Skeletal muscle tissue (tissue), 4 donors: ENCODE results near the gene CAMK1. TPM values are rescaled to one million over a fixed set of nuclear protein-coding genes. Genes with fewer than 3 reads are reported as not detected.

Experiments
- H3K27ac ChIP-seq: one replicate; pipeline ENCODE4 v1.7.0; 2013; ENCODE audit warnings: mild to moderate bottlenecking, low read depth, low read length, inconsistent platforms
- H3K27me3 ChIP-seq, 3 donors: one replicate each; pipeline ENCODE4 v1.7.0; 2013; ENCODE audit warnings: low read length in 3 of 3; ENCODE audit not compliant: control insufficient read depth in 3 of 3, insufficient read depth in 3 of 3
- H3K36me3 ChIP-seq, 3 donors: one replicate each; pipeline ENCODE4 v1.7.0; 2013; ENCODE audit warnings: low read length in 3 of 3; ENCODE audit not compliant: control insufficient read depth in 3 of 3, insufficient read depth in 3 of 3
- H3K4me1 ChIP-seq, 3 donors: one replicate each; pipeline ENCODE4 v1.7.0; 2013; ENCODE audit warnings: low read length in 3 of 3, mild to moderate bottlenecking in 3 of 3; ENCODE audit not compliant: control insufficient read depth in 3 of 3, insufficient read depth in 3 of 3
- H3K4me3 ChIP-seq, 3 donors: one replicate each; pipeline ENCODE4 v1.7.0; 2013; ENCODE audit warnings: low read length in 3 of 3
- H3K9ac ChIP-seq, 3 donors: one replicate each; pipeline ENCODE4 v1.7.0; 2013; ENCODE audit warnings: low read length in 3 of 3, mild to moderate bottlenecking in 3 of 3, moderate library complexity in 2 of 3, low read depth in 1 of 3
- H3K9me3 ChIP-seq, 3 donors: one replicate each; pipeline ENCODE4 v1.7.0; 2013; ENCODE audit warnings: low read length in 3 of 3; ENCODE audit not compliant: control insufficient read depth in 3 of 3
- total RNA-seq: library from RNA; depleted of rRNA; stranded (reverse); fragments of >200 nt; gene quantifications from one replicate; pipeline ENCODE4 v1.2.3, GENCODE V29; 2014
- donor health status: Osteomylitis.

CAMK1 gene
- total RNA-seq, 1 donor from 2014 or later, result 23.0 TPM

- Histone ChIP-seq H3K27me3 (no peaks in the 10 kb centered on the region), H3K4me3 (no peak overlapping the region), H3K9ac (no peak overlapping the region), H3K9me3 (no peaks in the 10 kb centered on the region), H3K27ac (no peak overlapping the region), H3K4me1 (no peaks in the 10 kb centered on the region), H3K36me3 (peaks cover 45 to 69% (median 55%) of the 10 kb centered on the region in 3 donors)
Measured at GRCh38 chr3:9784965-9785364, 15.2 kb upstream of the CAMK1 start.

GRCh38 chr3:9783954-9784353 is 14.2 kb upstream of the CAMK1 start:
- H3K9me3 ChIP-seq, result no peaks in the 10 kb centered on the region
- H3K27ac ChIP-seq, result no peak overlapping the region
- no peaks in the 10 kb centered on the region for H3K27me3 ChIP-seq
- H3K4me1 ChIP-seq, result peaks cover 0 to 6% (median 0%) of the 10 kb centered on the region in 3 donors
- H3K36me3 ChIP-seq, result peaks cover 46 to 64% (median 48%) of the 10 kb centered on the region in 3 donors
- H3K9ac ChIP-seq, result no peak overlapping the region
- no peak overlapping the region for H3K4me3 ChIP-seq

DNA sequence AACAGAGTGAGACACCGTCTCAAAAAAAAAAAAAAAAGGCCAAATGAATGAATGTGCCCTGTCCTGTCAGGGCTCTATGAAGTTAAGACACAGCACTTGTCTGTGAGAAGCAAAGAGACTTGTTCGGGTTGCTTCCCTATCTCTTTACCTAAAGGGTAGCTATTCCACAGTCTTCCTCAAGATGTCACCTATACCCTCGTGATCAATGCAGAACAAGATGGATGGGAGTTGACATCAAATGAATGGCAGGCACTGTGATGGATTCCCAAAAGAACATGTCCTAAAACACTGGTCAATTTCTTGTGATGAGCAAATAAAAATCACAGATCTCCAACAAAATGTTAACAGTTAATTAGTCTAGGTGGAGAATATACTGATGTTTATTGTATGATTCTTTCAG is 13.0 kb upstream of the CAMK1 start:
- Histone ChIP-seq H3K27me3 (no peaks in the 10 kb centered on the region), H3K27ac (no peak overlapping the region), H3K4me1 (peaks cover 3 to 13% (median 4%) of the 10 kb centered on the region in 3 donors), H3K4me3 (no peak overlapping the region), H3K9me3 (no peaks in the 10 kb centered on the region), H3K36me3 (peaks cover 46 to 64% (median 47%) of the 10 kb centered on the region in 3 donors), H3K9ac (no peak overlapping the region)

DNA sequence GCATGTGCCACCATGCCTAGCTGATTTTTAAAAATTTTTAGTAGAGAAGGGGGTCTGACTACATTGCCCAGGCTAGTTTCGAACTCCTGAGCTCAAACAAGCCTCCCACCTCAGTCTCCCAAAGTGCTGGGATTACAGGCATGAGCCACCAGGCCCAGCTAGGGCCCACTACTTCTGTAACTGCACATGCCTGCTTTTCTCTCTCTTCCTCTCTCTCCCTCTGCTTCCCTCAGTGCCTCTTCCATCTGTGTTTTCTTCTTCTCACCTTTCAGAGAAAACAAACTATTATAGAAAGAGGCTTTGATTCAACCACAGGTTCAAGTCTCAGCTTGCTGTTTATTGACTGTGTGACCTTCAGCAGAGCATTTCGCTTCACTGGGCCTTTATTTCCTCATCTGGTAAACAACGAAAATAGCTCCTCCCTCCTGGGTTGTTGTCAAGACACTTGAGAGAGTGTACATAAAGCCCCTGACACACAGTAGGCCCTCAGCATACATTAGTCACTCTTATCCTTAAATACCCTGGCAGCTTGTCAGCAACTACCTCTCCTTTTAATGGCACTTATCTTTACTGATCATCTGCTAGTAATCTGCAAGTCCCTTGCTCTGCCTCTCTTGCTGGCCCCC is 12.3 kb upstream of the CAMK1 start:
- H3K9ac ChIP-seq, result no peak overlapping the region
- peaks cover 41 to 57% (median 44%) of the 10 kb centered on the region in 3 donors for H3K36me3 ChIP-seq
- peaks cover 3 to 13% (median 5%) of the 10 kb centered on the region in 3 donors for H3K4me1 ChIP-seq
- H3K27me3 ChIP-seq, result no peaks in the 10 kb centered on the region
- H3K9me3 ChIP-seq, result no peaks in the 10 kb centered on the region
- H3K27ac ChIP-seq, result no peak overlapping the region
- H3K4me3 ChIP-seq, result no peak overlapping the region

- Histone ChIP-seq H3K27me3 (no peaks in the 10 kb centered on the region), H3K4me3 (no peak overlapping the region), H3K9ac (no peak overlapping the region), H3K27ac (no peak overlapping the region), H3K4me1 (peaks cover 3 to 13% (median 5%) of the 10 kb centered on the region in 3 donors), H3K9me3 (no peaks in the 10 kb centered on the region), H3K36me3 (peaks cover 36 to 52% (median 39%) of the 10 kb centered on the region in 3 donors)
Measured at GRCh38 chr3:9781551-9781950, 11.8 kb upstream of the CAMK1 start.

DNA sequence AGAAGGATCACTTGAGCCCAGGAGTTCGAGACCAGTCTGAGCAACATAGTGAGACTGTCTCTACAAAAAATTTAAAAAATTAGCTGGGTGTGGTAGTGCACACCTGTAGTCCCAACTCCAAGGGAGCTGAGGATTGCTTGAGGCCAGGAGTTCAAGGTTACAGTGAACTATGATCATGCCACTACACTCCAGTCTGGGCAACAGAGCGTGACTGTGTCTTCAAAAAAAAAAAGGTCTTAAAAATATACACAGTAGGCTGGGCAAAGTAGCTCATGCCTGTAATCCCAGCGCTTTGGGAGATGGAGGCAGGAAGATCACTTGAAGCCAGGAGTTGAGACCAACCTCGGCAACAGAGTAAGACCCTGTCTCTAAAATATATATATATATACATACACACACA is 11.2 kb upstream of the CAMK1 start:
- Histone ChIP-seq H3K4me1 (peaks cover 3 to 13% (median 5%) of the 10 kb centered on the region in 3 donors), H3K27ac (no peak overlapping the region), H3K4me3 (no peak overlapping the region), H3K27me3 (no peaks in the 10 kb centered on the region), H3K9ac (no peak overlapping the region), H3K36me3 (peaks cover 31 to 47% (median 33%) of the 10 kb centered on the region in 3 donors), H3K9me3 (no peaks in the 10 kb centered on the region)

DNA sequence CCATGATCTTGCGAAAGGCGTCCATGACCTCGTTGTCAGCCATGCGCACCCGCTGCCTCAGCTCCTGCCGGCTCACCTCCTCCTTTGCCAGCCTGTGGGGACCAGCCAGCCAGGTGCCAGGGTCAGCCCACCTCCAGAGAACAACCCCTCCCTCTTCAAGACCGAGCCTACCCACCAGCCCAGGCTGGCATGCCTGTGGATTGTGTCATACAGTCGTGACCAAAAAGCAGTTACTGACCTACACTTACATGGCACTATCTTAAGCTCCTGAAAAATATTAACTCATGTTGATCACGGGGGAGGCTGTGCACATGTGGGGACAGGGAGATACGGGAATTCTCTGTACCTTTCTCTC is 10.7 kb upstream of the CAMK1 start:
- Histone ChIP-seq H3K36me3 (peaks cover 28 to 43% (median 33%) of the 10 kb centered on the region in 3 donors), H3K9ac (no peak overlapping the region), H3K4me3 (no peak overlapping the region), H3K27ac (no peak overlapping the region), H3K4me1 (peaks cover 3 to 13% (median 5%) of the 10 kb centered on the region in 3 donors), H3K27me3 (no peaks in the 10 kb centered on the region), H3K9me3 (no peaks in the 10 kb centered on the region)

GRCh38 chr3:9779721-9780457 is 10.1 kb upstream of the CAMK1 start:
- Histone ChIP-seq H3K9me3 (no peaks in the 10 kb centered on the region), H3K27ac (no peak overlapping the region), H3K36me3 (peaks cover 23 to 37% (median 29%) of the 10 kb centered on the region in 3 donors), H3K4me1 (peaks cover 3 to 13% (median 5%) of the 10 kb centered on the region in 3 donors), H3K9ac (no peak overlapping the region), H3K27me3 (no peaks in the 10 kb centered on the region), H3K4me3 (no peak overlapping the region)

GRCh38 chr3:9779075-9779593 is 9.4 kb upstream of the CAMK1 start:
- Histone ChIP-seq H3K27ac (no peak overlapping the region), H3K4me3 (no peak overlapping the region), H3K36me3 (peaks cover 22 to 33% (median 28%) of the 10 kb centered on the region in 3 donors), H3K4me1 (peaks cover 3 to 13% (median 5%) of the 10 kb centered on the region in 3 donors), H3K9me3 (no peaks in the 10 kb centered on the region), H3K9ac (no peak overlapping the region), H3K27me3 (no peaks in the 10 kb centered on the region)
